Measurements from ENCODE around the gene FAM83G. TPM values are rescaled to one million over a fixed set of nuclear protein-coding genes. Genes with fewer than 3 reads are reported as not detected.

The FAM83G gene
- total RNA-seq, 3 donors from 2014 or later, result 1.8 to 11.0 (median 7.2) TPM

GRCh38 chr17:19012171-19013080 is 7.9 kb upstream of the FAM83G start:
- no peak overlapping the region for H3K4me3 ChIP-seq

GRCh38 chr17:19011581-19011980 is 7.0 kb upstream of the FAM83G start:
- no peaks in the 10 kb centered on the region for H3K9me3 ChIP-seq
- no peaks in the 10 kb centered on the region for H3K4me1 ChIP-seq
- no peaks in the 10 kb centered on the region for H3K27me3 ChIP-seq
- no peak for DNase-seq (ENCODE audit: low spot score in 2 of 2)
- no peak overlapping the region for H3K27ac ChIP-seq
- H3K36me3 ChIP-seq, result no peaks in the 10 kb centered on the region
- TF ChIP-seq POLR2A (IDR thresholded peaks at IDR 0.05) (no peak), POLR2AphosphoS5 (IDR thresholded peaks at IDR 0.05) (no peak), CTCF (IDR thresholded peaks at IDR 0.05) (no peak)
- H3K4me3 ChIP-seq, result no peak overlapping the region
- intact Hi-C loops (cut with DNase I; ENCODE audit: low total_unique reads), result no loop called here

More at GRCh38 chr17:19012171-19013080, 7.9 kb upstream of the FAM83G start:
- Histone ChIP-seq H3K27ac (no peak overlapping the region), H3K36me3 (no peaks in the 10 kb centered on the region), H3K4me1 (no peaks in the 10 kb centered on the region), H3K9me3 (no peaks in the 10 kb centered on the region), H3K27me3 (no peaks in the 10 kb centered on the region)
- TF ChIP-seq POLR2AphosphoS5 (IDR thresholded peaks at IDR 0.05) (no peak), POLR2A (IDR thresholded peaks at IDR 0.05) (no peak), CTCF (IDR thresholded peaks at IDR 0.05) (no peak)
- intact Hi-C loops (cut with DNase I; ENCODE audit: low total_unique reads), result no loop called here
- no peak for DNase-seq (ENCODE audit: low spot score in 2 of 2)

- Histone ChIP-seq H3K27me3 (no peaks in the 10 kb centered on the region), H3K4me1 (no peaks in the 10 kb centered on the region), H3K36me3 (no peaks in the 10 kb centered on the region), H3K27ac (no peak overlapping the region), H3K9me3 (no peaks in the 10 kb centered on the region), H3K4me3 (no peak overlapping the region)
- no peak for TF ChIP-seq CTCF (IDR thresholded peaks at IDR 0.05)
- TF ChIP-seq POLR2A (IDR thresholded peaks at IDR 0.05), result no peak
- no peak for TF ChIP-seq POLR2AphosphoS5 (IDR thresholded peaks at IDR 0.05)
- no peak for DNase-seq (ENCODE audit: low spot score in 2 of 2)
- intact Hi-C loops (cut with DNase I; ENCODE audit: low total_unique reads), result no loop called here
Observed at GRCh38 chr17:19010729-19011505, 6.4 kb upstream of the FAM83G start.

- Histone ChIP-seq H3K4me1 (no peaks in the 10 kb centered on the region), H3K9me3 (no peaks in the 10 kb centered on the region), H3K27me3 (no peaks in the 10 kb centered on the region), H3K36me3 (no peaks in the 10 kb centered on the region), H3K27ac (no peak overlapping the region), H3K4me3 (no peak overlapping the region)
- TF ChIP-seq CTCF (IDR thresholded peaks at IDR 0.05), result no peak
- TF ChIP-seq POLR2A (IDR thresholded peaks at IDR 0.05), result no peak
- no peak for TF ChIP-seq POLR2AphosphoS5 (IDR thresholded peaks at IDR 0.05)
- DNase-seq (ENCODE audit: low spot score in 2 of 2), result no peak
- intact Hi-C loops (cut with DNase I; ENCODE audit: low total_unique reads), result no loop called here
Observed at GRCh38 chr17:19009970-19010369, 5.4 kb upstream of the FAM83G start.

- no peaks in the 10 kb centered on the region for H3K9me3 ChIP-seq
- H3K36me3 ChIP-seq, result no peaks in the 10 kb centered on the region
- no peaks in the 10 kb centered on the region for H3K27me3 ChIP-seq
- no peak for DNase-seq (ENCODE audit: low spot score in 2 of 2)
- no peak overlapping the region for H3K27ac ChIP-seq
- TF ChIP-seq CTCF (IDR thresholded peaks at IDR 0.05), result no peak
- TF ChIP-seq POLR2A (IDR thresholded peaks at IDR 0.05), result no peak
- no peak for TF ChIP-seq POLR2AphosphoS5 (IDR thresholded peaks at IDR 0.05)
- no peak overlapping the region for H3K4me3 ChIP-seq
- intact Hi-C loops (cut with DNase I; ENCODE audit: low total_unique reads), result no loop called here
- no peaks in the 10 kb centered on the region for H3K4me1 ChIP-seq
Observed at GRCh38 chr17:19006698-19007097, 2.1 kb upstream of the FAM83G start.
